Cardiac muscle cell (in vitro differentiated cells and primary cell): ENCODE data around the gene MIAT. TPM values are rescaled to one million over a fixed set of nuclear protein-coding genes. Genes with fewer than 3 reads are reported as not detected.

Experiments used
- DNase-seq, 2 donors: peaks; one replicate each; pipeline versions ENCODE4 v3.0.0 to v3.0.0-alpha.2; 2010 to 2017; ENCODE audit warnings: low read depth in 1 of 2, low spot score in 1 of 2
- H3K27ac ChIP-seq: fragments of 200-600 bp; sonication (generic); 2 replicates; pipeline ENCODE4 v1.5.1; 2016
- H3K27me3 ChIP-seq: fragments of 200-600 bp; sonication (generic); 2 replicates; pipeline ENCODE4 v1.6.0; 2016; ENCODE audit warnings: control low read depth
- H3K36me3 ChIP-seq: fragments of 200-600 bp; sonication (generic); 2 replicates; pipeline ENCODE4 v1.5.1; 2016; ENCODE audit warnings: control low read depth
- H3K4me1 ChIP-seq: fragments of 200-600 bp; sonication (generic); 2 replicates; pipeline ENCODE4 v1.8.1; 2017; ENCODE audit warnings: low read depth, mild to moderate bottlenecking, mixed run types
- H3K4me3 ChIP-seq: fragments of 200-600 bp; sonication (generic); 2 replicates; pipeline ENCODE4 v1.5.1; 2016; ENCODE audit warnings: mild to moderate bottlenecking
- H3K9me3 ChIP-seq: fragments of 200-600 bp; sonication (generic); 2 replicates; pipeline ENCODE4 v1.5.1; 2017; ENCODE audit warnings: low read depth, mild to moderate bottlenecking, control low read depth
- CTCF ChIP-seq: IDR thresholded peaks from 2 replicates; pipeline ENCODE4 v1.5.1; 2012; ENCODE audit warnings: low read depth, mild to moderate bottlenecking, low read length
- polyA plus RNA-seq: library from polyadenylated mRNA; unstranded; fragments of >200 nt; fragmentation: Nextera tagmentation; extraction: Ambion mirVana; gene quantifications from 2 replicates; pipeline ENCODE4 v1.2.1, GENCODE V29; 2016
- total RNA-seq: library from RNA; depleted of rRNA; stranded (reverse); fragments of >200 nt; gene quantifications from 2 replicates; pipeline ENCODE4 v1.2.3, GENCODE V29; 2016

Gene MIAT
- total and polyA plus RNA-seq, 2 experiments from 2014 or later = 0.11 to 0.66 TPM

- no peak overlapping the region for H3K27ac ChIP-seq
- peaks cover 7% of the 10 kb centered on the region for H3K4me1 ChIP-seq
- H3K36me3 ChIP-seq = no peaks in the 10 kb centered on the region
- no peak for TF ChIP-seq CTCF
- no peaks in the 10 kb centered on the region for H3K9me3 ChIP-seq
- H3K4me3 ChIP-seq = no peak overlapping the region
- H3K27me3 ChIP-seq = no peaks in the 10 kb centered on the region
- no peak for DNase-seq
Observed at GRCh38 chr22:26675687-26676268, 18.4 kb downstream of the MIAT start.

- Histone ChIP-seq H3K36me3 (no peaks in the 10 kb centered on the region), H3K9me3 (no peaks in the 10 kb centered on the region), H3K27me3 (no peaks in the 10 kb centered on the region), H3K4me1 (peaks cover 14% of the 10 kb centered on the region), H3K4me3 (no peak overlapping the region), H3K27ac (no peak overlapping the region)
- no peak for DNase-seq
- TF ChIP-seq CTCF = no peak
Observed at GRCh38 chr22:26677217-26677616, 19.8 kb downstream of the MIAT start.

GRCh38 chr22:26679003-26679629, 21.7 kb downstream of the MIAT start:
- H3K27ac ChIP-seq = no peak overlapping the region
- TF ChIP-seq CTCF = peak; percentile 98
- peak; percentile 80 to 87 for DNase-seq
- no peaks in the 10 kb centered on the region for H3K27me3 ChIP-seq
- H3K36me3 ChIP-seq = no peaks in the 10 kb centered on the region
- H3K4me1 ChIP-seq = peaks cover 7% of the 10 kb centered on the region
- no peak overlapping the region for H3K4me3 ChIP-seq
- no peaks in the 10 kb centered on the region for H3K9me3 ChIP-seq

- H3K4me1 ChIP-seq = peaks cover 7% of the 10 kb centered on the region
- H3K9me3 ChIP-seq = no peaks in the 10 kb centered on the region
- no peaks in the 10 kb centered on the region for H3K36me3 ChIP-seq
- no peak for DNase-seq
- TF ChIP-seq CTCF = no peak
- H3K4me3 ChIP-seq = no peak overlapping the region
- H3K27me3 ChIP-seq = no peaks in the 10 kb centered on the region
- H3K27ac ChIP-seq = no peak overlapping the region
Observed at GRCh38 chr22:26680485-26680884, 23.1 kb downstream of the MIAT start.

- peak; percentile 29 for TF ChIP-seq CTCF
- H3K27ac ChIP-seq = peak overlapping the region; percentile 92
- peak; percentile 79 to 96 for DNase-seq
Observed at GRCh38 chr22:26681395-26681821, 24.0 kb downstream of the MIAT start.

More at GRCh38 chr22:26681395-26681821, 24.0 kb downstream of the MIAT start:
- H3K36me3 ChIP-seq = no peaks in the 10 kb centered on the region
- H3K4me1 ChIP-seq = peaks cover 7% of the 10 kb centered on the region
- H3K4me3 ChIP-seq = no peak overlapping the region
- H3K9me3 ChIP-seq = no peaks in the 10 kb centered on the region
- H3K27me3 ChIP-seq = no peaks in the 10 kb centered on the region
